Neural progenitor cell (in vitro differentiated cells): Measurements from ENCODE around the gene TRABD2A. TPM values are rescaled to one million over a fixed set of nuclear protein-coding genes. Genes with fewer than 3 reads are reported as not detected.

Source experiments
- DNase-seq: peaks from one replicate; pipeline ENCODE4 v3.0.0-alpha.2; 2016; ENCODE audit warnings: low spot score
- H2AFZ ChIP-seq: fragments of 200-600 bp; sonication (generic); replicated peaks from 2 replicates; pipeline ENCODE4 v1.6.1; 2016; ENCODE audit warnings: antibody characterized with exemption
- H3F3A ChIP-seq: fragments of 200-600 bp; sonication (generic); 2 replicates; pipeline ENCODE4 v1.6.1; 2016; ENCODE audit warnings: antibody characterized with exemption, low read depth
- H3K27ac ChIP-seq: fragments of 200-600 bp; sonication (generic); 2 replicates; pipeline ENCODE4 v1.5.1; 2016; ENCODE audit warnings: mild to moderate bottlenecking
- H3K27me3 ChIP-seq: fragments of 200-600 bp; sonication (generic); 2 replicates; pipeline ENCODE4 v1.6.1; 2016; ENCODE audit warnings: mild to moderate bottlenecking, moderate library complexity
- H3K36me3 ChIP-seq: fragments of 200-600 bp; sonication (generic); 2 replicates; pipeline ENCODE4 v1.5.1; 2016
- H3K4me1 ChIP-seq: fragments of 200-600 bp; sonication (generic); 2 replicates; pipeline ENCODE4 v1.6.1; 2016; ENCODE audit warnings: mixed run types
- H3K4me2 ChIP-seq: fragments of 200-600 bp; sonication (generic); 2 replicates; pipeline ENCODE4 v1.6.1; 2016
- H3K4me3 ChIP-seq: fragments of 200-600 bp; sonication (generic); 2 replicates; pipeline ENCODE4 v1.5.1; 2016
- H3K79me2 ChIP-seq: fragments of 200-600 bp; sonication (generic); 2 replicates; pipeline ENCODE4 v1.6.1; 2016; ENCODE audit warnings: low read depth
- H3K9ac ChIP-seq: fragments of 200-600 bp; sonication (generic); 2 replicates; pipeline ENCODE4 v1.6.1; 2016
- H3K9me3 ChIP-seq: fragments of 200-600 bp; sonication (generic); 2 replicates; pipeline ENCODE4 v1.5.1; 2016; ENCODE audit warnings: low read depth
- H4K20me1 ChIP-seq: fragments of 200-600 bp; sonication (generic); 2 replicates; pipeline ENCODE4 v1.6.1; 2016; ENCODE audit warnings: low read depth
- H3K27ac Mint-ChIP-seq: 3 replicates; pipeline ENCODE4 v1.8.0; 2021; ENCODE audit warnings: mixed read lengths
- H3K27me3 Mint-ChIP-seq: 2 replicates; pipeline ENCODE4 v1.8.0; 2022; ENCODE audit warnings: low read depth, mild to moderate bottlenecking, inconsistent platforms, moderate library complexity, mixed read lengths; ENCODE audit not compliant: insufficient read depth
- H3K36me3 Mint-ChIP-seq: 3 replicates; pipeline ENCODE4 v1.8.0; 2021; ENCODE audit warnings: mixed read lengths
- H3K4me1 Mint-ChIP-seq: 3 replicates; pipeline ENCODE4 v1.8.0; 2021; ENCODE audit warnings: mixed read lengths
- H3K4me3 Mint-ChIP-seq: 3 replicates; pipeline ENCODE4 v1.8.0; 2021; ENCODE audit warnings: mild to moderate bottlenecking, moderate library complexity, mixed read lengths
- H3K9me3 Mint-ChIP-seq: 3 replicates; pipeline ENCODE4 v1.8.0; 2020; ENCODE audit warnings: mixed read lengths
- EZH2 ChIP-seq: fragments of 200-600 bp; sonication (generic); IDR thresholded peaks from 2 replicates; pipeline ENCODE4 v1.6.1; 2017; ENCODE audit warnings: antibody characterized with exemption, mild to moderate bottlenecking, moderate library complexity
- EZH2phosphoT487 ChIP-seq: fragments of 200-600 bp; sonication (generic); IDR thresholded peaks from 2 replicates; pipeline ENCODE4 v1.6.1; 2017; ENCODE audit warnings: antibody characterized with exemption
- total RNA-seq: library from RNA; depleted of rRNA; stranded (reverse); fragments of >200 nt; gene quantifications from 2 replicates; pipeline ENCODE4 v1.2.3, GENCODE V29; 2015; ENCODE audit warnings: low replicate concordance
- TF ChIP-seq, protein P1 (sequence below): fragments of 200-600 bp; sonication (generic); IDR thresholded peaks from 2 replicates; pipeline ENCODE4 v1.5.1; 2017; ENCODE audit warnings: antibody characterized with exemption, mild to moderate bottlenecking

The TRABD2A gene
- total RNA-seq, 1 donor from 2014 or later: 2.0 TPM

GRCh38 chr2:84901593-84902120 lies 20.8 kb upstream of the TRABD2A start:
- H3K27ac ChIP-seq: no peak overlapping the region

DNA sequence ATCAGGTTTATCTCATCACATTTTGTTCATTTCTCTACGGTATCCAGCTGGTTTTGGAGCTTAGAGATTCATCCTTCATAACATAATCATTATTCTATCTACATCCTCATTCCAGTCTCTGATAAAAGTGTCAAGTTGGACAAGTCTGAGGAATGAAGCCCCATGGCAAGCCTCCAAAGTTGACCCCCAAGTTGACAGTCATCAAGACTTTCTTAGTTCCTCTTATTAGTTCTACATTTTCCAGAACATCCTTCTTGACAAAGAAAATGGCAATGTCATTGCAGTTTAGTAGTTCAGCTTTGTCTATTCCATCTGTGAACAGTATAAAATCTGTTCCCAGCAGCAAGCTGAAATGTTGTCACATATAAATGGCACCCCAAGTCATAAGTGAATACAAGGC lies 20.1 kb upstream of the TRABD2A start:
- Histone ChIP-seq H3K27me3 (peaks cover 11% of the 10 kb centered on the region), H3K27ac (no peak overlapping the region), H3K9me3 (no peaks in the 10 kb centered on the region), H3K4me1 (no peaks in the 10 kb centered on the region), H4K20me1 (no peaks in the 10 kb centered on the region), H3K9ac (no peak overlapping the region), H3F3A (peaks cover 11% of the 10 kb centered on the region), H3K36me3 (no peaks in the 10 kb centered on the region), H3K79me2 (peaks cover 7% of the 10 kb centered on the region), H3K4me2 (no peak overlapping the region), H3K4me3 (no peak overlapping the region), H2AFZ (no peak overlapping the region)
- TF ChIP-seq, protein P1, sequence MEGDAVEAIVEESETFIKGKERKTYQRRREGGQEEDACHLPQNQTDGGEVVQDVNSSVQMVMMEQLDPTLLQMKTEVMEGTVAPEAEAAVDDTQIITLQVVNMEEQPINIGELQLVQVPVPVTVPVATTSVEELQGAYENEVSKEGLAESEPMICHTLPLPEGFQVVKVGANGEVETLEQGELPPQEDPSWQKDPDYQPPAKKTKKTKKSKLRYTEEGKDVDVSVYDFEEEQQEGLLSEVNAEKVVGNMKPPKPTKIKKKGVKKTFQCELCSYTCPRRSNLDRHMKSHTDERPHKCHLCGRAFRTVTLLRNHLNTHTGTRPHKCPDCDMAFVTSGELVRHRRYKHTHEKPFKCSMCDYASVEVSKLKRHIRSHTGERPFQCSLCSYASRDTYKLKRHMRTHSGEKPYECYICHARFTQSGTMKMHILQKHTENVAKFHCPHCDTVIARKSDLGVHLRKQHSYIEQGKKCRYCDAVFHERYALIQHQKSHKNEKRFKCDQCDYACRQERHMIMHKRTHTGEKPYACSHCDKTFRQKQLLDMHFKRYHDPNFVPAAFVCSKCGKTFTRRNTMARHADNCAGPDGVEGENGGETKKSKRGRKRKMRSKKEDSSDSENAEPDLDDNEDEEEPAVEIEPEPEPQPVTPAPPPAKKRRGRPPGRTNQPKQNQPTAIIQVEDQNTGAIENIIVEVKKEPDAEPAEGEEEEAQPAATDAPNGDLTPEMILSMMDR: no peak
- no peak for TF ChIP-seq EZH2
- no peak for TF ChIP-seq EZH2phosphoT487
- no peak overlapping the region for H3K27ac Mint-ChIP-seq
- H3K9me3 Mint-ChIP-seq: peaks cover 3% of the 10 kb centered on the region
- H3K4me1 Mint-ChIP-seq: peaks cover 12% of the 10 kb centered on the region
- H3K27me3 Mint-ChIP-seq: peaks cover 11% of the 10 kb centered on the region
- no peak for DNase-seq
- H3K36me3 Mint-ChIP-seq: no peaks in the 10 kb centered on the region
- H3K4me3 Mint-ChIP-seq: no peak overlapping the region

More at GRCh38 chr2:84901593-84902120, 20.8 kb upstream of the TRABD2A start:
- no peak overlapping the region for H3K27ac Mint-ChIP-seq
- peaks cover 14% of the 10 kb centered on the region for H3K4me1 Mint-ChIP-seq
- H3K27me3 Mint-ChIP-seq: peaks cover 13% of the 10 kb centered on the region
- Histone ChIP-seq H3K9me3 (no peaks in the 10 kb centered on the region), H3K27me3 (peaks cover 11% of the 10 kb centered on the region), H3K4me1 (no peaks in the 10 kb centered on the region), H3F3A (peaks cover 17% of the 10 kb centered on the region), H3K79me2 (peaks cover 14% of the 10 kb centered on the region), H2AFZ (no peak overlapping the region), H3K9ac (no peak overlapping the region), H3K36me3 (no peaks in the 10 kb centered on the region), H4K20me1 (peaks cover 7% of the 10 kb centered on the region), H3K4me3 (no peak overlapping the region), H3K4me2 (no peak overlapping the region)
- TF ChIP-seq EZH2: no peak
- TF ChIP-seq EZH2phosphoT487: no peak
- TF ChIP-seq, protein P1: no peak
- DNase-seq: no peak
- peaks cover 3% of the 10 kb centered on the region for H3K9me3 Mint-ChIP-seq
- no peaks in the 10 kb centered on the region for H3K36me3 Mint-ChIP-seq
- H3K4me3 Mint-ChIP-seq: no peak overlapping the region

DNA sequence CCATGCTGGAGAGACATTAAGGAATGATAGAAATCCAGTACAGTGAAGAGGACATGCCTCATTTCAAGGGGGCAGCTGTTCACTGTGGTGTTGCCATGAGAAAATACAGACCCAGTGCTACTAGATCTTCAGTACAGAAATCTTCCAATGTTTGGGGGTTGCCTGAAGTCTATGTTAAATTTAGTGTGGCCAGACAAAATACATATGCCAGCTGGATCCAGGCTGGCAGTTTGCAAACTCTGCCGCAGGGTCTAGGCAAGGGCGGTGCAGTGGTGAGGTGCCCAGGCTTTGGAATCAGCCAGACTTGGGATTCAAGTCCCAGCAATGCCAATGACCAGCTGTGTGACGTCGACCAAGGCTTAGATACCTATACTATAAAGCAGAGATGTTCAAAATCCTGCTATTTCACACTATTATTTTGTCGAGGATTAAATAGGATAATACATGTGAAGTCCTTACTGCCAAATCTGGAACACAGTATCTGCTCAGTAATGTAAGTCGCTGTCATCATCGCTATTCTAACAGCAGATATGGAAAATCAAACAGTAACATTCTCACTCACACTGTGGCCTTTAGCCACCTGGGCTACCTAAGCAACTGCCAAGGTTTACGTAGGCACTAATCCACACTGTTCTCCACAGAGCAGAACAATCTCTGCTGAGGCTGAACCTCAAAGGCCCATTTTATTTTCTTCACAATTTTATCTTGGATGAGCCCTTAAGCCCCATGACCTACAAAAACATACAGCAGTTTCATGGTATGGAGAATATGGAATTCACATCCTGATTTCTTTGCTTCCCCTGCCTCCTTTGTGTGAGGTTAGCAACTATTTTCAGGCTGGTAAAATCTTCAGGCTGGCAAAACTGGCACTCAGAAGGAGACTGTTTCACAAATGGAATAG lies 18.7 kb upstream of the TRABD2A start:
- Histone ChIP-seq H3K27ac (no peak overlapping the region), H3F3A (peaks cover 11% of the 10 kb centered on the region), H3K4me1 (peaks cover 3% of the 10 kb centered on the region), H4K20me1 (no peaks in the 10 kb centered on the region), H3K9ac (no peak overlapping the region), H2AFZ (no peak overlapping the region), H3K4me3 (no peak overlapping the region), H3K36me3 (no peaks in the 10 kb centered on the region), H3K27me3 (peaks cover 7% of the 10 kb centered on the region), H3K4me2 (no peak overlapping the region), H3K79me2 (no peaks in the 10 kb centered on the region), H3K9me3 (no peaks in the 10 kb centered on the region)
- DNase-seq: no peak
- Mint-ChIP-seq H3K9me3 (peaks cover 3% of the 10 kb centered on the region), H3K27ac (no peak overlapping the region), H3K4me3 (no peak overlapping the region), H3K27me3 (peaks cover 8% of the 10 kb centered on the region), H3K36me3 (no peaks in the 10 kb centered on the region), H3K4me1 (peaks cover 9% of the 10 kb centered on the region)
- TF ChIP-seq, protein P1: no peak
- TF ChIP-seq EZH2phosphoT487: no peak
- TF ChIP-seq EZH2: no peak
